Putamen (tissue), 1 donor: ENCODE measurements around the gene SH3RF3.
"Not testable (repeated sequence)": the region's sequence is repeated elsewhere in the genome, so short reads cannot be mapped to it uniquely, and the experiment has no call there.

ENCODE experiments used
- DNase-seq: peaks from one replicate; pipeline ENCODE4 v3.0.0-alpha.2; 2016; ENCODE audit warnings: low spot score

SH3RF3 gene

GRCh38 chr2:109158237-109158636 is 29.2 kb downstream of the SH3RF3 start:
- no peak for DNase-seq

- DNase-seq: no peak
Measured at GRCh38 chr2:109159096-109159495, 30.1 kb downstream of the SH3RF3 start.

DNA sequence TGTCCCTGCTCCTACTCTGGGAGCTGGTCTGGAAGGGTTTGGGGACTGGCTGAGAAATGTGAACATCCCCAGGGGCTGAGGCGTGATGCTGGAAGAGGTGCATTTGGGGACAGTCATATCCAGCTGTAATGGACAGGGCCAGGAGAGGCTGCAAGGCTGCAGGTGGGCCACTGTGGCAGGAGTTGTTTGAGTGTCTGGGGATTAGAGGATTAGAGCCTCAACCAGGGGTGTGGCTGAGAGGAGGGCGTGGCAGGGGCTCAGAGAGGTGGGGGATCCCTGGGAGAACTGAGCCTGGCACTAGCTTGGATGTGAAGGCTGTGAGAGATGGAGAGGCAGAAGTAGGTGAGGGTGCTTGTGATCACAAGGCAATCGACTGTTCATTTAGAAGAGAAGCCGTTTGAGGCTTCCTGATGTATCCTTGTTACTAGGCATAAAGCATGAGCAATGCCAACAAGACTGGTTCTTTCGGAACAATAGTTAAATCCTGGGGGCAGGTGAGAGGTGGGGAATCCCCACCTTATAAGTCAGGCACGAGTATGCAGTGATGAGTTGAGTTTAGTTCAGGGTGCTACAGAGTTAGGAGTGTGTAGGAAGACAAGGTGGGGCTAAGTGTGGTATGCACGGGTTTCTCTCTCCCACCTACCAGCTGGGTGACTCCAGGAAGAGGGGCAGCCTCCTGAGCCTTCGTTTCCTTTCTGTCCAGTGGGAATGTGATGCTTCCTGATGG is 31.9 kb downstream of the SH3RF3 start:
- DNase-seq: no peak

- DNase-seq: not testable (repeated sequence)
Measured at GRCh38 chr2:109162367-109162766, 33.4 kb downstream of the SH3RF3 start.

DNA sequence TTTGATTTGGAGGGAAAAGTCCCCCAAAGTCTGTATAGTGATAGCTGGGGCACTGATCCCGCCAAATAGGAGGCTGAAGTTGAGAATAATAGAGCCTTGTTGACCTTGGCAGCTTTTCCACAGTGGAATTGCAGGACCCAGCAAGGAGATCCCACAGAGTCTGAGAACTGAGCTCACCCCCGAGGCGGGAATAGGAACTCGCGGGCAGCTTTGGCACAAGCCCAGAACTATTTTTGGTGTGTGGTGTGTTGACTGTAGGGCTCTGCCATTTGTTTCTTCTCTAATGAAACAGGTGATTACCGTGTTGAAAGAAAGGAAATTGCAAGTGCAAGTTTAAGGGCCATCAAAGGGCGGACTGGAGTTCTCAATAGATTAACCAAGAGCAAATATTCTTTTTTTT is 34.0 kb downstream of the SH3RF3 start:
- no peak for DNase-seq

GRCh38 chr2:109164311-109164710 is 35.3 kb downstream of the SH3RF3 start:
- no peak for DNase-seq

GRCh38 chr2:109164739-109165221 is 35.8 kb downstream of the SH3RF3 start:
- no peak for DNase-seq

DNA sequence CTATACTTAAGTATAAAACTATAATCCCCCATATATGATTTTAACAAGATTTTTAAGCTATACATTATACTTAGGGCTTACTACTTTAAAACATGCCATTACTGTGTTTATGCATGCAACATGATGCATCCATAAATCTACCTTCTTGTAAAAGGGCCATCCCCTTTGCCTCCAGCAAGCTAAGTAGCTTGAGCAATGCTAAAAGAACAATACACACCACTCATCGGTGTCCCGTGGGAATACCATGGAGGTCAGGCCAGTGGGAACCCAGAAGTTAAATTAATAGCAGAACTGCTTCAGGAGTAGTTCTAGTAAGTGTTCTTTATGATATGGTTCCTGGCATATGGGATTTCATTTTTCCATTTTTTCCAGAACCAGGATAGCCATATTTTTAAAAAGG is 37.8 kb downstream of the SH3RF3 start:
- DNase-seq: no peak

- no peak for DNase-seq
Measured at GRCh38 chr2:109168086-109168485, 39.1 kb downstream of the SH3RF3 start.

GRCh38 chr2:109168716-109169115 is 39.7 kb downstream of the SH3RF3 start:
- no peak for DNase-seq

DNA sequence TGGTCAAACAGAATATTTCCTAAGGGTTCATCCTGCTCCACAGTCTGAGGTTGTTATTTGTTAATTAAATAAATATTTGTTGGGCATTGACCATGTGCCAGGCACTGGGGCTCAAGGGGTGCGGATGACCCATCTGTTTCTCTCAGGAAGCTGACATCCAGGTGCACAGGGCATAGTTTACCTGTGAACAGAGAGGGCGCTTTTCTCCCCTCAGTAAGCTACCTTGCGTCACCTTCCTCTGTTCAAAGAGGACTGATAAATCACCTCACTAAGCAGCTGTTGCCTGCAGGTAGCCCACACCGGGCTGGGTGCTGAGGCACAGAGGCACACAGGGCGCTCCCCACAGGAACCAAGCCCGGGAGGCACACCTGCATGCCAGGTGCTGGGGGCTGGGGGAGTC is 41.6 kb downstream of the SH3RF3 start:
- DNase-seq: no peak

GRCh38 chr2:109171444-109172334 is 42.7 kb downstream of the SH3RF3 start:
- DNase-seq: no peak

DNA sequence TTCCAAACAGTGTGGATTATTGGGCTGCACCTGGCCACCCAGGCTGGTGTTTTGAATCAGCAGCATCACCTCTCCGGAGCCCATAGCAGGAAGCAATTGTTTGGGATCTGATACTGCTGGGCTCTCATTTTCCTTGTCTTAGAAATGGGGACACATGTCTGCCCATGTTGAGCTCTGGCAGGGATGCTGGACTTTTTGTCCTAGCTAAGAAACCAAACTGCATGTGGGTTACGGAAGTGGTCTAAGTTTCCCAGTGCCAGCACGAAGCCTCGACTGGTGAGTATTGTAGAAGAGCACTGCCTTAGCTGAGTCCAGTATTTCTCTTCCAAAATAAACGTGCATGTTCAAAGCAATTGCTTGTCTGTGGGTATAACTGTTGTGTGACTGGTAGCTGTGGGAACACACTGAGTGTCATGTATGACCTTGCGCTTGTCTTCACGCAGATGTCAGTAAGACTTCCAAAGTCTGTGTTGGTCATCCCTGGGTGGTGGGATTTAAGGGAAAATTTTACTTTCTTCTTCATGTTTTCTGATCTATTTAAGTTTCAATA is 43.6 kb downstream of the SH3RF3 start:
- DNase-seq: no peak

GRCh38 chr2:109173311-109174171 is 44.5 kb downstream of the SH3RF3 start:
- no peak for DNase-seq

DNA sequence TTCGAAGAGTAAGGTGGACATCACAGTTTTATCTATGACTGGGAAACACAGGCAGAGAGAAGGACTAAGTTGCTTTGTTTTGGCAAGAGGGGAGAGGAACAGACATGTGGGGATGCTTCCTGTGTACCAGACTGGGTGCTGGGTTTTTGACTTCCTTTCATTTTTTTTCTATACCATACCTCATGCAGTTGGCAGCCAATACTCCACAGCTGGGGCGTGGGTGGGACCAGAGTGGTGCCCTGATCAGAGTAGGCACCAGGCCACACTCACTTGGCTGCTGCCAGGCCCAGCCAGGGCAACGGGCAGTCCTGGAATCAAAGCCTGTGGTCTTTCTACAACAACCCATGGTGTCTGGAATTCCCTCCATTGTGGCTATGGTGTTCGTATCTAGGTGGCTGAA is 45.2 kb downstream of the SH3RF3 start:
- no peak for DNase-seq

GRCh38 chr2:109174626-109175349 is 45.8 kb downstream of the SH3RF3 start:
- DNase-seq: no peak

GRCh38 chr2:109175350-109175678 is 46.3 kb downstream of the SH3RF3 start:
- DNase-seq: no peak

- DNase-seq: no peak
Measured at GRCh38 chr2:109176928-109177327, 47.9 kb downstream of the SH3RF3 start.

GRCh38 chr2:109177635-109178034 is 48.6 kb downstream of the SH3RF3 start:
- DNase-seq: no peak

GRCh38 chr2:109178968-109179367 is 50.0 kb downstream of the SH3RF3 start:
- DNase-seq: no peak

DNA sequence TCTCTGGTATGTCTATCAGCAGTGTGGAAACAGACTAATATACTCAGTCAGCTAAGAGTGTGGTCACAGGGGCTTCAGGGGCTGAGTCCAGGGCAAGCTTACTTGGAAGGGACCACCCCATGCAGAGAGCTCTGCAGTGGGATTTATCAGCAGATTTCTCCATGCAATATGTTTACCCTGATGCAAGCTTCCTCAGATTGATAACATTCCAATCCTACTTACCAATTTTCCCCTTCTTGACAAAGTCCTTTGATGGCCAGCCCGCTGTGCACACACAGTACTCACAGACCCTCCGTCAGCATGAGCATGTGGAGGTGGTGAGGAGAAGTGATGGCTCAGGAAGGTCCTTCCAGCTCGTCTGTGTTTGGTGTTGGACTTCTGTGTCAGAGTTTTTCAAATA is 51.8 kb downstream of the SH3RF3 start:
- DNase-seq: no peak
